ENCODE data around the gene ACKR3.
A peak's percentile ranks its signal among the peaks of the same experiment; 100 is the strongest.

The ACKR3 gene

GRCh38 chr2:236554629-236555282 lies 14.9 kb upstream of the ACKR3 start:
- peak overlapping the region; percentile 51 for H3K4me2 ChIP-seq
- no peaks in the 10 kb centered on the region for H3K27me3 ChIP-seq
- H3K4me1 ChIP-seq, result peaks cover 50% of the 10 kb centered on the region
- 0 out of 2 replicates have a peak, but pooled peaks cover 5% of the 10 kb centered on the region for H3K9me3 ChIP-seq
- H3K27ac ChIP-seq, result 0 out of 2 replicates have a peak overlapping the region, but pooled peaks have one; percentile 8
- no peak overlapping the region for H3K4me3 ChIP-seq
- no peak for TF ChIP-seq Cebpa-rat (IDR thresholded peaks at IDR 0.05)
- no peaks in the 10 kb centered on the region for H4K20me1 ChIP-seq
- H3K36me3 ChIP-seq, result no peaks in the 10 kb centered on the region
- H3K9ac ChIP-seq, result no peak overlapping the region

DNA sequence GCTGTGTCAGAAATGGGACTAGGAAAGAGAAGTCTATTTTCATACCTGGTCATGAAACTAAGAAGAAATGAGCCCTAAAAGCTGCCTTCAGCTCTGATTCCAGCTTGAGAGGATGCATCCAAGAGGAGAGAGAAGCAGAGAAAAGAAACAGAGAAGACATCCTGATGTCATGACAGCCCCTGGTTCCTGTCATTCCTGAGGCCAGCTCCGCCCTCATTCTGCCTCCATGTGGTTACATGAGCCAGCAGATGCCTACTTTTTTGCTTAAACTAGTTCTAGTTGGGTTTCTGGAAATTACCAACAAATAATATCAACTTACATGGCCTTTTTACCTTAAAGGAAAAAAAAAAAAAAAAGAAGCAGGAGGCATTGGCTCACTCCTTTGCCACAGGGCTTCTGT lies 14.1 kb upstream of the ACKR3 start:
- no peaks in the 10 kb centered on the region for H3K27me3 ChIP-seq
- H3K9ac ChIP-seq, result no peak overlapping the region
- no peak for TF ChIP-seq Cebpa-rat (IDR thresholded peaks at IDR 0.05)
- H3K4me2 ChIP-seq, result peak overlapping the region; percentile 51
- peaks cover 48% of the 10 kb centered on the region for H3K4me1 ChIP-seq
- H3K27ac ChIP-seq, result no peak overlapping the region
- no peaks in the 10 kb centered on the region for H3K36me3 ChIP-seq
- 0 out of 2 replicates have a peak, but pooled peaks cover 5% of the 10 kb centered on the region for H3K9me3 ChIP-seq
- H4K20me1 ChIP-seq, result no peaks in the 10 kb centered on the region
- no peak overlapping the region for H3K4me3 ChIP-seq

DNA sequence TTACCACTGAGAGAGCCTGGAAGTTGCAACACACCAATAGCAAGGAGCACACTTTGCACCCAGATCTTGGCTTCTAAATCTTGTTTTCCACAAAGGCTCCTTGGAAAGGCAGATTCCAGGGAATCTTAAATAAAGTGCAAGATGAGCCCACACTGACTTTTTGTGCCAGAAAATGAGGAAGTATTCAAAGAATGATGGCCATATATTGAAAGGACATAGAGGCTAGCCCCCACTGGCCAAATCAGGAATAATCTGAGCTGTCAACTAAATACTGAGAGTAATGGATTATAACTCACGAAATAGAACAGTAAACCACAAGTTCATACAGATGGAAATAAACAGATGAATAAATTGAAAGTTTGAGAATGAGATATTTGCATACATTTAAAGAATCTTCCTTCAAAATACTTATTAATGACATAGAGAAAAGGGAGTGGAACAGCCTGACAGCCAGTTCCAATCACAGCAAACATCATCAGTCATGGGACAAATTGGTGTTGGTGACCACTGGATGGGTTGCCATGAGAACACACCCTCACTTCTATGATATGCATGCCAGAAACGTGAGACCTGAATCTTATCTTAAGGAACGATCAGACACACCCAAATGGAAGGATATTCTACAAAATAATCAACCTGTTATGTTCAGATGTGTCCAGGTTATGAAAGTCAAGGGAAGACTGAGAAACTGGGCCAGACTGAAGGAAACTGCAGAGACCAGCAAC lies 12.2 kb upstream of the ACKR3 start:
- no peak for TF ChIP-seq Cebpa-rat (IDR thresholded peaks at IDR 0.05)
- H3K4me3 ChIP-seq, result no peak overlapping the region
- no peak overlapping the region for H3K4me2 ChIP-seq
- H4K20me1 ChIP-seq, result no peaks in the 10 kb centered on the region
- peaks cover 46% of the 10 kb centered on the region for H3K4me1 ChIP-seq
- no peak overlapping the region for H3K9ac ChIP-seq
- H3K36me3 ChIP-seq, result no peaks in the 10 kb centered on the region
- H3K9me3 ChIP-seq, result 0 out of 2 replicates have a peak, but pooled peaks cover 5% of the 10 kb centered on the region
- no peaks in the 10 kb centered on the region for H3K27me3 ChIP-seq
- no peak overlapping the region for H3K27ac ChIP-seq

DNA sequence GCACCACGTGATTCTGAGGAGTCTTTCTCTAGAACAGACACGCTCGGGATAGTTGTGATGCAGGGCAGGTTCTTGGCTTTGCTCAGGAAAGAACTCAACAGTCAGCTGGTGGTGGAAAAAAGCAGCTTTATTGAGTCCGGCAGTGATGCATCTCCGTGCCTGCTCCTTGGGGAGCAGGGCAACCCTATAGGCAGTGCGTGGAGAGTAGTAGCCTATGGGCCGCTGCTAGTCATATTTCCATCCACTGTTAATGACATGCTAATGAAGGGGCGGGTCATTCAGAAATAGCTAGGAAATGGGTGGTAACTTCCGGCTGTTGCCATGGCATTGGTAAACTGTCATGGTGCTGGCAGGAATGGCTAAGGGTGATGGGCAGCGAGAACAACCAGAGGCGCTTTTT lies 11.6 kb upstream of the ACKR3 start:
- Histone ChIP-seq H3K4me3 (no peak overlapping the region), H3K27ac (no peak overlapping the region), H4K20me1 (no peaks in the 10 kb centered on the region), H3K4me2 (no peak overlapping the region), H3K27me3 (no peaks in the 10 kb centered on the region), H3K9me3 (0 out of 2 replicates have a peak, but pooled peaks cover 5% of the 10 kb centered on the region), H3K4me1 (peaks cover 48% of the 10 kb centered on the region), H3K9ac (no peak overlapping the region), H3K36me3 (no peaks in the 10 kb centered on the region)
- TF ChIP-seq Cebpa-rat (IDR thresholded peaks at IDR 0.05), result no peak

GRCh38 chr2:236558993-236559978 lies 10.3 kb upstream of the ACKR3 start:
- H3K36me3 ChIP-seq, result no peaks in the 10 kb centered on the region
- H3K27me3 ChIP-seq, result no peaks in the 10 kb centered on the region
- H3K9me3 ChIP-seq, result 0 out of 2 replicates have a peak, but pooled peaks cover 4% of the 10 kb centered on the region
- H3K27ac ChIP-seq, result no peak overlapping the region
- TF ChIP-seq Cebpa-rat (IDR thresholded peaks at IDR 0.05), result no peak
- no peak overlapping the region for H3K4me3 ChIP-seq
- H3K9ac ChIP-seq, result no peak overlapping the region
- H3K4me2 ChIP-seq, result no peak overlapping the region
- H4K20me1 ChIP-seq, result no peaks in the 10 kb centered on the region
- H3K4me1 ChIP-seq, result peaks cover 50% of the 10 kb centered on the region

DNA sequence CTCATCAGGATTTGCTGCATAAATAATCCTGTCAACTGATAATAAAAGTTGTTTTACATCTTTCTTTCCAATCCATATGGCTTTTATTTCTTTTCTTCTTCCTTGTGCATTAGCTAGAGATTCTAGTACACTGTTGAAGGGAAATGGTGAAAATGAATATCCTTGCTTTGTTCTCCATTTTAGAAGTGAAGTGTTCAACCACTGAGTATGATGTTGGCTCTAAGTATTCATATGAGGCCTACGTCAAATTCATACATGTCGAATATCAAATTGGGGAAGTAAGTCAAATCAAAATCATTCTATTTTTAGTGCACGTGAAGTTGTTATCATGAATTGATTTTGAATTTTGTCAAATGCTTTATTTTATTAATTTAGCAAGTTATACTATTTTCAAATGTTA lies 7.8 kb upstream of the ACKR3 start:
- Histone ChIP-seq H3K9me3 (no peaks in the 10 kb centered on the region), H3K9ac (no peak overlapping the region)
- TF ChIP-seq Cebpa-rat (IDR thresholded peaks at IDR 0.05), result no peak

DNA sequence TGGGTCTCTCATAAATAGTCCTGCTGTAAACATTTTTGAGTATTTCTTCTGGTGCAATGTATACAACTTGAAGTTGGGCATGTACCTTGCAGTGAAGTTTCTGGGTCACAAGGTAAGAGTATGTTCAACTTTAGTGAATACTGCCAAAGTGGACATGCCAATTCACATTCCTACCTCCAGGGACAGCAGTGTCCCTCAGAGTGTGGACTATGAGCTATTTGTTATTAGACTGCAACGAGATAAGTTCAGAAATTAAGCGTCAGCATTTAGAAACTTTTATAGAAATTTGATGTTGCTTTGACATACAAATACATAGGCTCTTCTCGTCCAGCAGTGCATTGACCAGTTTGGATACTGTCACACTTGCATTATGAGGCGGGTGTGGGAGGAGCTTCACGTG lies 7.2 kb upstream of the ACKR3 start:
- Histone ChIP-seq H3K36me3 (no peaks in the 10 kb centered on the region), H3K27ac (no peak overlapping the region), H3K4me1 (peaks cover 55% of the 10 kb centered on the region), H3K9me3 (no peaks in the 10 kb centered on the region), H3K4me3 (no peak overlapping the region), H4K20me1 (no peaks in the 10 kb centered on the region), H3K4me2 (peak overlapping the region; percentile 70), H3K9ac (no peak overlapping the region), H3K27me3 (peaks cover 24% of the 10 kb centered on the region)
- no peak for TF ChIP-seq Cebpa-rat (IDR thresholded peaks at IDR 0.05)

More for the DNA sequence above, 7.8 kb upstream of the ACKR3 start:
- Histone ChIP-seq H4K20me1 (no peaks in the 10 kb centered on the region), H3K27ac (no peak overlapping the region), H3K27me3 (peaks cover 19% of the 10 kb centered on the region), H3K36me3 (no peaks in the 10 kb centered on the region), H3K4me2 (no peak overlapping the region), H3K4me3 (no peak overlapping the region), H3K4me1 (peaks cover 50% of the 10 kb centered on the region)

- Histone ChIP-seq H3K9ac (no peak overlapping the region), H3K27me3 (peaks cover 39% of the 10 kb centered on the region), H3K9me3 (no peaks in the 10 kb centered on the region), H3K36me3 (no peaks in the 10 kb centered on the region), H3K4me3 (no peak overlapping the region), H4K20me1 (no peaks in the 10 kb centered on the region; the same call in 1 of the 2 replicates), H3K4me2 (peak overlapping the region; percentile 70; the same call in 1 of the 2 replicates), H3K27ac (no peak overlapping the region), H3K4me1 (peaks cover 70% of the 10 kb centered on the region)
- no peak for TF ChIP-seq Cebpa-rat (IDR thresholded peaks at IDR 0.05)
Observed at GRCh38 chr2:236563953-236564352, 5.7 kb upstream of the ACKR3 start.

DNA sequence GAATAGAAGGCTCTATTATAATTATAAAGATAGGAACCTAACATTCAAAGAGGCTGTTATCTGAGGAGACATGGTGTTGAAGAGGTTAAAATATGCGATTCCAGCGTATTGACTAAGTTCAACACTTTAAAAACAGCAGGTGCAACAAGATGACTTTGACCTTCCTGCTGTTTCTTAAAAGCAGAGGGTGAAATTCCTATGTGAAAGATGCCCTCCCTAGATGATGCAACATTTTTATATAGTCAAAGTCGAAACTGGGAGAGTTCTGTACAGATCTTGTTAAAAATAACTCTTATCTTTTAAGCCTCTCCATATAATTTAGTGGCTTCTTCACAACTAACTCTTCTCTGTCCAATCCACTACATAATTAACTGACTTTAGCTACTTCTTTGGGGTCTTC lies 4.4 kb upstream of the ACKR3 start:
- no peaks in the 10 kb centered on the region for H3K36me3 ChIP-seq
- H3K27ac ChIP-seq, result no peak overlapping the region
- H3K9me3 ChIP-seq, result no peaks in the 10 kb centered on the region
- H3K4me1 ChIP-seq, result peaks cover 83% of the 10 kb centered on the region
- H3K4me2 ChIP-seq, result peak overlapping the region; percentile 99
- no peak overlapping the region for H3K9ac ChIP-seq
- peaks cover 43% of the 10 kb centered on the region for H3K27me3 ChIP-seq
- TF ChIP-seq Cebpa-rat (IDR thresholded peaks at IDR 0.05), result no peak
- no peaks in the 10 kb centered on the region; the same call in 1 of the 2 replicates for H4K20me1 ChIP-seq
- H3K4me3 ChIP-seq, result no peak overlapping the region

Measured in BLaER1 (cell line).